ENCODE data around the gene C17orf50. TPM values are rescaled to one million over a fixed set of nuclear protein-coding genes. Genes with fewer than 3 reads are reported as not detected.

C17orf50 gene
- total RNA-seq, 1 donor from 2014 or later, result not detected

GRCh38 chr17:35740997-35741931 lies 19.4 kb upstream of the C17orf50 start:
- TF ChIP-seq CTCF (IDR thresholded peaks at IDR 0.05; ENCODE audit: insufficient read depth, low read length, poor library complexity, severe bottlenecking), result no peak
- H3K4me3 ChIP-seq (ENCODE audit: low read depth, low read length), result no peak overlapping the region
- H3K27me3 ChIP-seq (ENCODE audit: control insufficient read depth, insufficient read depth, low read length), result peaks cover 62% of the 10 kb centered on the region
- DNase-seq (ENCODE audit: low read depth), result no peak
- H3K36me3 ChIP-seq (ENCODE audit: control insufficient read depth, insufficient read depth, low read length), result no peaks in the 10 kb centered on the region

GRCh38 chr17:35742496-35742895 lies 18.2 kb upstream of the C17orf50 start:
- no peak overlapping the region for H3K4me3 ChIP-seq (ENCODE audit: low read depth, low read length)
- H3K27me3 ChIP-seq (ENCODE audit: control insufficient read depth, insufficient read depth, low read length), result peaks cover 62% of the 10 kb centered on the region
- no peak for TF ChIP-seq CTCF (IDR thresholded peaks at IDR 0.05; ENCODE audit: insufficient read depth, low read length, poor library complexity, severe bottlenecking)
- no peaks in the 10 kb centered on the region for H3K36me3 ChIP-seq (ENCODE audit: control insufficient read depth, insufficient read depth, low read length)
- DNase-seq (ENCODE audit: low read depth), result no peak

- Histone ChIP-seq H3K4me3 (ENCODE audit: low read depth, low read length) (no peak overlapping the region), H3K27me3 (ENCODE audit: control insufficient read depth, insufficient read depth, low read length) (peaks cover 66% of the 10 kb centered on the region)
Measured at GRCh38 chr17:35742896-35743477, 17.7 kb upstream of the C17orf50 start.

GRCh38 chr17:35743626-35744328 lies 16.9 kb upstream of the C17orf50 start:
- Histone ChIP-seq H3K4me3 (ENCODE audit: low read depth, low read length) (no peak overlapping the region), H3K27me3 (ENCODE audit: control insufficient read depth, insufficient read depth, low read length) (peaks cover 68% of the 10 kb centered on the region), H3K36me3 (ENCODE audit: control insufficient read depth, insufficient read depth, low read length) (no peaks in the 10 kb centered on the region)
- no peak for DNase-seq (ENCODE audit: low read depth)
- TF ChIP-seq CTCF (IDR thresholded peaks at IDR 0.05; ENCODE audit: insufficient read depth, low read length, poor library complexity, severe bottlenecking), result no peak

More at GRCh38 chr17:35742896-35743477, 17.7 kb upstream of the C17orf50 start:
- DNase-seq (ENCODE audit: low read depth), result no peak
- no peaks in the 10 kb centered on the region for H3K36me3 ChIP-seq (ENCODE audit: control insufficient read depth, insufficient read depth, low read length)
- TF ChIP-seq CTCF (IDR thresholded peaks at IDR 0.05; ENCODE audit: insufficient read depth, low read length, poor library complexity, severe bottlenecking), result no peak

- no peak for TF ChIP-seq CTCF (IDR thresholded peaks at IDR 0.05; ENCODE audit: insufficient read depth, low read length, poor library complexity, severe bottlenecking)
- no peak for DNase-seq (ENCODE audit: low read depth)
- Histone ChIP-seq H3K36me3 (ENCODE audit: control insufficient read depth, insufficient read depth, low read length) (no peaks in the 10 kb centered on the region), H3K27me3 (ENCODE audit: control insufficient read depth, insufficient read depth, low read length) (peaks cover 70% of the 10 kb centered on the region), H3K4me3 (ENCODE audit: low read depth, low read length) (no peak overlapping the region)
Measured at GRCh38 chr17:35744830-35745229, 15.9 kb upstream of the C17orf50 start.

All from kidney epithelial cell (primary cell).